Umbilical cord (tissue), 2 donors: ENCODE data around the gene UTS2R. TPM values are rescaled to one million over a fixed set of nuclear protein-coding genes. Genes with fewer than 3 reads are reported as not detected.
A peak's percentile ranks its signal among the peaks of the same experiment; 100 is the strongest.
"Not testable (repeated sequence)": the region's sequence is repeated elsewhere in the genome, so short reads cannot be mapped to it uniquely, and the experiment has no call there.

ENCODE experiments used
- DNase-seq: peaks from one replicate; pipeline ENCODE4 v3.0.0-alpha.2; 2015; ENCODE audit warnings: low spot score
- total RNA-seq: library from RNA; depleted of rRNA; stranded (reverse); fragments of >200 nt; gene quantifications from one replicate; pipeline ENCODE4 v1.2.3, GENCODE V29; 2014; ENCODE audit warnings: low replicate concordance; ENCODE audit not compliant: insufficient read depth

UTS2R gene
- total RNA-seq, 1 donor from 2014 or later, result 0.48 TPM

- no peak for DNase-seq
These were observed 18.1 kb upstream of the UTS2R start for GRCh38 chr17:82353484-82353883.

GRCh38 chr17:82354804-82355308 lies 16.7 kb upstream of the UTS2R start:
- DNase-seq, result no peak

GRCh38 chr17:82355770-82356427 lies 15.7 kb upstream of the UTS2R start:
- DNase-seq, result peak; percentile 71

GRCh38 chr17:82356845-82357355 lies 14.7 kb upstream of the UTS2R start:
- no peak for DNase-seq

- DNase-seq, result no peak
These were observed 14.2 kb upstream of the UTS2R start for GRCh38 chr17:82357394-82357793.

GRCh38 chr17:82358465-82359350 lies 12.9 kb upstream of the UTS2R start, which contains the start of gene TEX19:
TSS of gene TEX19 (plus strand) at chr17:82359247. CDS start at chr17:82362151, 2,904 bp downstream.
- DNase-seq, result no peak

- not testable (repeated sequence) for DNase-seq
These were observed 12.0 kb upstream of the UTS2R start for GRCh38 chr17:82359451-82360074.

GRCh38 chr17:82361885-82362633 lies 9.5 kb upstream of the UTS2R start:
- no peak for DNase-seq

GRCh38 chr17:82365606-82366295 lies 5.8 kb upstream of the UTS2R start:
- DNase-seq, result no peak

GRCh38 chr17:82366749-82367148 lies 4.8 kb upstream of the UTS2R start:
- DNase-seq, result no peak

GRCh38 chr17:82367724-82368524 lies 3.6 kb upstream of the UTS2R start:
- DNase-seq, result peak; percentile 45

- DNase-seq, result no peak
These were observed 2.4 kb upstream of the UTS2R start for GRCh38 chr17:82369211-82369610.

GRCh38 chr17:82370471-82371332 lies 863 bp upstream of the UTS2R start:
- no peak for DNase-seq

GRCh38 chr17:82372249-82373071 lies 895 bp downstream of the UTS2R start:
- no peak for DNase-seq

GRCh38 chr17:82373072-82373452 lies 1.5 kb downstream of the UTS2R start:
- DNase-seq, result not testable (repeated sequence)

GRCh38 chr17:82373731-82374625 lies 2.4 kb downstream of the UTS2R start:
- no peak for DNase-seq
